ENCODE data around the gene KIF21A.

GRCh38 chr12:39365364-39366001 is 77.4 kb downstream of the KIF21A start:
- TF ChIP-seq POLR2A (IDR thresholded peaks at IDR 0.05), result no peak
- TF ChIP-seq CTCF (IDR thresholded peaks at IDR 0.05), result no peak
